OCI-LY7 (cell line): Measurements from ENCODE around the gene CNTNAP5.

Source experiments
- EZH2phosphoT487 ChIP-seq: fragments of 200-600 bp; sonication (generic); IDR thresholded peaks from 2 replicates; pipeline ENCODE4 v1.6.1; 2018; ENCODE audit warnings: low read depth, borderline replicate concordance, mild to moderate bottlenecking, mixed run types, antibody characterized with exemption, low read length, moderate library complexity, mixed read lengths
- TF ChIP-seq, protein P1 (sequence below): fragments of 200-600 bp; sonication (generic); conservative IDR thresholded peaks from 2 replicates; pipeline ENCODE4 v1.5.1; 2014; ENCODE audit warnings: mild to moderate bottlenecking, antibody characterized with exemption, low read length, moderate library complexity, mixed read lengths

DNA sequence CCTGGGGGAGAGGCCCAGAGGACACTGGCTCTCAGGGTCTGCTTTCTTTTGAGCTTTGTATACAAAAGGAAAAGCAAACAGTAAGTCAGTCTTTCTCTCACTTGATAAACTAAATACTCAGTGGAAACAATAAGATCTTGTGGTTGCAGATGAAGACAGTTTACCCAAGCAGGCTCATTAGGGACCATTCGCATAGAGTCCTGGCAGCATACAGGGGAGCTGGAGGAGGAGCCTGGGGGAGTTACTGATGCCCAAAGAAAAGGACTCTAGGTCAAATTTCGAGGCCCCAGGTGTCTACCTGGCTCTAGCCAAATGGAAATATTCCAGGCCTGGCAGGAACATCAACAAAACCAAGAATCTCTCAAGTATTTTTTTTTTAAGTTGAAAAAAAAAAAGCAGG, 225.3 kb downstream of the CNTNAP5 start:
- TF ChIP-seq, protein P1, sequence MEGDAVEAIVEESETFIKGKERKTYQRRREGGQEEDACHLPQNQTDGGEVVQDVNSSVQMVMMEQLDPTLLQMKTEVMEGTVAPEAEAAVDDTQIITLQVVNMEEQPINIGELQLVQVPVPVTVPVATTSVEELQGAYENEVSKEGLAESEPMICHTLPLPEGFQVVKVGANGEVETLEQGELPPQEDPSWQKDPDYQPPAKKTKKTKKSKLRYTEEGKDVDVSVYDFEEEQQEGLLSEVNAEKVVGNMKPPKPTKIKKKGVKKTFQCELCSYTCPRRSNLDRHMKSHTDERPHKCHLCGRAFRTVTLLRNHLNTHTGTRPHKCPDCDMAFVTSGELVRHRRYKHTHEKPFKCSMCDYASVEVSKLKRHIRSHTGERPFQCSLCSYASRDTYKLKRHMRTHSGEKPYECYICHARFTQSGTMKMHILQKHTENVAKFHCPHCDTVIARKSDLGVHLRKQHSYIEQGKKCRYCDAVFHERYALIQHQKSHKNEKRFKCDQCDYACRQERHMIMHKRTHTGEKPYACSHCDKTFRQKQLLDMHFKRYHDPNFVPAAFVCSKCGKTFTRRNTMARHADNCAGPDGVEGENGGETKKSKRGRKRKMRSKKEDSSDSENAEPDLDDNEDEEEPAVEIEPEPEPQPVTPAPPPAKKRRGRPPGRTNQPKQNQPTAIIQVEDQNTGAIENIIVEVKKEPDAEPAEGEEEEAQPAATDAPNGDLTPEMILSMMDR = no peak
- TF ChIP-seq EZH2phosphoT487 = no peak
